ENCODE measurements around the gene TEX26.

- TF ChIP-seq YY1 (IDR thresholded peaks at IDR 0.05; ENCODE audit: insufficient read depth, insufficient read length) = no peak
- TF ChIP-seq ZNF274 (IDR thresholded peaks at IDR 0.05; ENCODE audit: low read depth, low read length) = no peak
- TF ChIP-seq SUZ12 (IDR thresholded peaks at IDR 0.05; ENCODE audit: extremely low read depth, insufficient read depth, insufficient read length) = no peak
Measured at GRCh38 chr13:30907121-30907861, 25.2 kb upstream of the TEX26 start.

All from NT2/D1 (cell line).